ENCODE results near the gene UBE2D4.
A peak's percentile ranks its signal among the peaks of the same experiment; 100 is the strongest.
"Not testable (repeated sequence)": the region's sequence is repeated elsewhere in the genome, so short reads cannot be mapped to it uniquely, and the experiment has no call there.

The UBE2D4 gene

DNA sequence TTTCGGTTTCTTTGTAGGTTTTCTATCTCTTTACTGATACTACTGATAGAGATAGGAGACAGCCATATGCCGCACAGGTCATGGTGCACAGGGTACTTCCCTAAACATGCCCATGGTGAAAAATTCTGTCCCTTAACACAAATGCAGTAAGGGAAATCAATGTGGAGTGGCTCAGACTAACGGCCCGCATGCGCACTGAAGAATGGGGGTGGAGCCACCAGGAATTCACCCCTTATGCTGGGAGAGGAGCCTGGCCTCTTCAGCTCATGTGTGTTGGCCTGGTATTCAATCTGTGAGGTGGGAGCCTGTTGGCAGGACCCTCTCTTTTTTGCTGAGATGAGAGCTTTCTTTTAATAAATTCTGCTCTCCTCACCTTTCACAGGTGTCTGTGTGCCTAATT, 11.4 kb upstream of the UBE2D4 start:
- no peak for DNase-seq

- no peak for DNase-seq
These were observed 10.3 kb upstream of the UBE2D4 start for GRCh38 chr7:43915907-43916306.

DNA sequence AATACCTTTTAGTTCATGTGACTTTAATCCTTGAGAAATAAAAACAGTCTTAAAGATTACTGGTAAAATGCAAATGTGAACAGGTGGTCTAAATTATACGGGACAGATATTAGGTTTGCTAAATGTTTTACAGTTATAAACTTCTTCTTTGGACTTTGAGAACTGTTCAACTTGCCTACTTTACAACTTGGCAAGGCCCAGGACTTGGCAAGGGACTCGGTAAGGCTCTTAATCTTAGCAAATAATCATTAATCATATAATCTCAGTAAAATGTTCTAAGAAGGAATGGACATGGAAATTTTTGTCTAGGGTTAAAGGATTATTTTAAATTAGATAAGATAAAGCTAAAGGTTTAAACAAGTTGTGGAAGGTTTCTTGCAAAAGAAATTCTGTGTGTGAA, 4.8 kb upstream of the UBE2D4 start:
- DNase-seq: no peak

DNA sequence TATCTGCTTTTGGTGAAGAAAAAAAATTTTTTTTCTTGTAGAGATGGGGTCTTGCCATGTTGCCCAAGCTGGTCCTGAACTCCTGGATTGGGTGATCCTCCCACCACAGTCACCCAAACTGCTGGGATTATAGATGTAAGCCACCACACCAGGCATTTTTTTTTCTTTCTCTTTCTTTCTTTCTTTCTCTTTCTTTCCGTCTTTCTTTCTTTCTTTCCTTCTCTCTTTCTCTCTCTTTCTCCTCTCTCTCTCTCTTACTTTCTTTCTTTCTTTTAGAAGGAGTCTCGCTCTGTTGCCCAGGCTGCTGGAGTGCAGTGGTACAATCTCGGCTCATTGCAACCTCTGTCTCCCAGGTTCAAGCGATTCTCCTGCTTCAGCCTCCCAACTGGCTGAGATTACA, 3.5 kb upstream of the UBE2D4 start:
- no peak for DNase-seq

DNA sequence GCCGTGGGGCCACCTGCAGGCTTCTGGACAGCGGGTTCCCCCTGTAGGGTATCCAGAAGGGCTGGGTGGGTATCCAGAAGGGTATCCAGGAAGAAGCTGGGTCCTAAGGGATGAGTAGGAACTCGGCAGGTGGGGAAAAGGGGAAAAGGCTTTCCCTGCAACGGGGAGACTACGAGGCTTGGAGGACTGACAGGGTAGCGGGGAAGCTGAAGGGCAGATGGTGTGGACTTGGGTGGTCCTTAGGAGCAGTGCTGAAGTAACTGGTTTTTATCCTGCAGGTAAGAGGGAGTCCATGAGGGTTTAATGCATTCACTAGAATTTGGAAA, 525 bp downstream of the UBE2D4 start:
- no peak for DNase-seq

DNA sequence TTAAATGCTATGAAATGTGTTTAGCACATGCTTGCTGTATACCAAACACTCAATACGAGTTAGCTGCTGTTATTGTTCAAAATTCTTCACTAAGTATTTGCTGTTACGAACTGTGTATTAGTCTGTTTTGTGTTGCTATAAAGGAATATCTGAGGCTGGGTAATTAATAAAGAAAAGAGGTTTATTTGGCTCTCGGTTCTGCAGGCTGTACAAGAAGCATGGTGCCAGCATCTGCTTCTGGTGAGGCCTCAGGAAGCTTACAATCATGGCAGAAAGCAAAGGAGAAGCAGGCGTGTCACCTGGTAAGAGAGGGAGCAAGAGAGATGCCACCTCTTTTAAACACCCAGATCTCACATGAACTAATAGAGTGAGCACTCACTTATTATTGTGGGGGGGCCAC, 1.6 kb downstream of the UBE2D4 start:
- no peak for DNase-seq

DNA sequence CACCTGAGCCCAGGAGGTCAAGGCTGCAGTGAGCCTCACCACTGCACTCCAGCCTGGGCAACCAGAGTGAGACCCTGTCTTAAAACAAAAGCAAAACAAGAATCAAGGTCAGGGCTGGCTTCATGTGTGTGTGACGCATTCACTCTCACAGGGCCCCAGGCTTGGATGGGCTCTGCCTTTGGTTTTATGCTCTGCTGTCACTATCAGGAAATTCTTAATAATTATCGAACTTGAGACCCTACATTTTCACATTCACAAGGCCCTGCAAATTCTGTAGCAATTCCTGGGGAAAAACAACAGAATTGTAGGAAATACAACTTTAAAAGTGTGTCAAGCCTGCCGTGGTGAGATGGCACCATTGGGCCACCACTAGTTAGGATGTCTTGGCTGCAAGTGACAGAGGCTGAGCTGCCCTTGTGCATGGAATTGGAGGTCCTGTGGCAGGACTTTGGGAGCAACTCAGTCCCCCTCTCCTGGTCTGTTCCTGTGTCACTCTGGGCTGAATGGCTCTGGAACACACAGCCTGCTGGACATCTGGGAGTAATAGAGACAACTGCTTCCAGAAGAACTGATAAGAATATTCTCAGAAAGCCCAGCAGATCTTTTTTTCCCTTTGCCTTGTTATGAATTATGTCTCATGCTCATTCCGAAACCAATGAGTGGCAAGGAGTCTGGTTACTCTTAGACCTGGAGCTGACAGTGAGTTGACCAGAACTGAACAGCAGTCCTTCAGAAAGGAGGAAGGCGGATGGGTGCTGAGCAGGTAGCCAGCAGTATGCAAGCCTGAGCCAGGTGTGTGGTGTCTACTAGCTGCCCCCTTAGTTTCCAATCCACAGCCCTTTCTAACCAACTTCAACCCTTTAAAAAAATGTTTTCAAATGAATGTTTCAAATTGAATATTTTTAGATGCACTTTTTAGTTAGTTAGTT, 3.6 kb downstream of the UBE2D4 start:
- no peak for DNase-seq

DNA sequence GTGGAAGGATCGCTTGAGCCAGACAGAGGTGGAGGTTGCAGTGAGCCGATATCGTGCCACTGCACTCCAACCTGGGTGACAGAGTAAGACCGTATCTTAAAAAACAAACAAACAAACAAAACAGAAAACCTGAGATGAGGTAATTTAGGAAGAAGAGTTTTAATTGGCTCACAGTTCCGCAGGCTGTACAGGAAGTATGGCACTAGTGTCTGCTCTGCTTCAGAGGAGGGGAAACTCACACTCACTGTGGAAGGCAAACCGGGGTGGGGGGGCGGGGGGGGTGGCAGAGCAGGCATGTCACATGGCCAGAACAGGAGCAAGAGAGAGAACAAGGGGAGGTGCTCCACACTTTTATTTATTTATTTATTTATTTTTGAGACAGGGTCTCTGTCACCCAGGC, 5.1 kb downstream of the UBE2D4 start:
- DNase-seq: no peak

DNA sequence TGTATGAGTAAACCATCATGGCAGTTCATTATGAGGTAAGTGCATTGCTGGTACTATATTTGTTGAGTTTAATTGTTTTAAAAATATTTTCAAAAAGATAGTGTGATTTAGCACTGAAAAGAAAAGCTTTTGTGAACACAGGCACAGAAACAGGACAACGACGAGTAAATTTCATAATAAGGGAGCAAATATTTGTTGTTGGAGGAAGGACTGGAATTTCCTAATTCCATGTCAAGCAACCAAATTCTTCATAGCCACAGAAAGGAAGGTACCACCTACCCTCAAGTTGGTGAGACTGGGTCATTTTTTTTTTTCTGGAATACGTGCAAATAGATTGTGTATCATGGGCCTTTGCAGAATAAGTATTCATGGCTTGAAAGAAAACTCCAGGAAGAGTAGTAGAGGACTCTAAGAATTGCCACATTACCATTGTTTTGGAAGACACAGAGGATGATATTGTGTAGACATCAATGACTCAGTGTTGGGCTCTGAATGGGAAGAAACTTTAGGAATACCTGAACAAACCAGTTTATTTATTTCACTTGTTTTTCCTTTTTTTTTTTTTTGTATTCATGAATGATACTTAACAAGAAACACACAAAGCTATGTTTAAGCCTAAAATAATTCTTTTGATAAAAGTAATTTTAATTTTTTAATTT, 7.8 kb downstream of the UBE2D4 start:
- DNase-seq: no peak

DNA sequence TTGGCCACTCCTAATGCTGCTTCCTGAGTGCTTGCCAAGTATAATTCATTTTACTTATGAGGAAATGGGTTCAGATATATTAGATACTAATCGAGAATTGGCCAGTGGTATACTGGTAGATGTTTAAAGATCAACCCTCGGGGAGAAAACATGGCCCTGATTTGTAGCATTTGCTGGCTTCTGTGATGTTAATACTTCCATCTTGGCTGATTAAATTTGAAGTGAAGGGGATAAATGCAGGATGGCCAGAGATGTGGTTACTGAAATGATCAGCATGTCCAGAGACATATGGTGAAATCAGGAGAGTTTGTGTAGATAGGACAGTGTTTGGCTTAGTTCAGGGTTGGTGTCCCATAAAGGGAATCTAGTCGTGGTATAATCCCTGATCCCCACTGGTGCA, 11.2 kb downstream of the UBE2D4 start:
- no peak for DNase-seq

DNA sequence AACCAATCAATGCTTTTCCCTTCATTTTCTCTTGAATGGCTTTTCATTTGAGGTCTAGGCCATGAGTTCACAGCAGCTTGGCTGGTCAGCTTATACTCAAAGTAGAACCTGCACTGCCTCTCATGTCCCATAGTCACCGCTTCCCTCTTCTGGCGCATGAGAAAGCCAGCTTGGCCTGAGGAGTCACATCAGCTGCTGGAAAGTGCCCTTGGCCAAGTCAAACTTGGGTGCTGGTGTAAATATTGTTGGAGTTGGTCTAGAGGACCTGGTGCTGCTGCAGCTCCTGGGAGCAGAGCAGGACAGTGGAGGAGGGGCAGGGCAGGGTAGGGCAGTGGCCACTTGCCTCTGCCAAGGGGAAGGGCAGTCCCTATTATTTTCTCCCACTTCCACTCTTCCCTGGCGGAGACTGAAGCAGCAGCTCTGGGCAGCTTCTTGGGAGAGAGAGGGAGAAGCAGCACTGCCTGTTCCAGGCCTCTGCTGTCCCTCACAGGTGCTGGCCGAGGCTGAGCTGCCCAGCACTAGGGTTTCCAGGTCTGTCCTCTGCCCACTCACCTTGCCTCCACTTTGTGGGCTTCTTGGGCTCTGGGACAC, 12.8 kb downstream of the UBE2D4 start:
- no peak for DNase-seq

- DNase-seq: no peak
These were observed 16.0 kb downstream of the UBE2D4 start for GRCh38 chr7:43942250-43942649.

DNA sequence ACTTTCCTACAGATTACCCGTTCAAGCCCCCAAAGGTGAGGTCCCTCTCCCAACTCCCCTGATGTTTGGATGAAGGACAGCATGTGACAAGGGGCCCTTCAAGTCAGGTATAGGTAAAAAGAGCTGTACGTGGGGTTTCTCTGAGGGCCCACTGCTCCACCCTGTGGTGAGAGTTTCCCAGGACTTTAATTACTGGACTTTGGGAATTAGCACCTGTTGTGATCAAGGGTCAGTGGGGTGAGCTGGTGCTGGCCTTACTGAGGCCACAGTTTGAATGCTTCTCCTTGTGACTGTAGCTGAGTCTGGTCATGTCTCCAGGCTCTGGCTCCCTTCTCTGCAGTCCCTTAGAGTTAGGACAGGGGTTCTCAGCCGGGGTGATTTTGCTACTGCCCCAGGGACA, 16.8 kb downstream of the UBE2D4 start:
- no peak for DNase-seq

DNA sequence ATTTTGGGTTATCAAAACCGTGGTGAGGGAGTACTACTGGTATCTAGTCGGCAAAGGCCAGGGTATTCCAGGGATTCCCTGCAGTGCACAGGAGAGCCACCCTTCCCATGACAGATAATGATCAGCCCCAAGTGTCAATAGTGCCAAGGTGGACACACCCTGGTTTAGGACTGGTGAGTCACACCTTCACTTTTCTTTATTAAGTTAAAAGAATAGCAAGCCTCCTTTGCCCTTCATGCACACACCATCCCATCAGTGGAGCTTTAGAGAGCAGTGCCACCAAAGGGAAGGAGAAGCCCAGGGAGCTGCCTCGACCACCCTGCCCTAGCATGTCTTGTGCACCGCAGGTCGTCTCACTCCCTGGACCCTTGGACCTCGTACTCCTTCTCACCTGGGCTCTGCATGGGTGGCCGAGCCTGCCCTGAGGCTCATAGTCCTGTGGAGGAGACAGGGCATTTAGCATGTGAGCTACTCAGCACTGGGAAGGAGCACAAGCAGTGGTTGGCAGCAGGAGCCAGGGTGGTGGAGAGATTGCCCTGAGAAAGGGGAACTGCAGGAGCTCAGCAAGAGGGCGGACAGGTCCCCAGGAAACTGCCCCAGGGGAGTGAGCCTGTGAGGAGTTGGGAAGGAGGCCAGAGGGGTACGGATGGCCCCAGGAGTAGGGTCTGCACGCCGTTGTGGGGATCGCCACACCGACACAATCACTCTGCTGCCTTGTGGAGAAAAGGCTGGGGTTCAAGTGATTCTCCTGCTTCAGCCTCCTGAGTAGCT, 17.4 kb downstream of the UBE2D4 start:
- DNase-seq: no peak

DNA sequence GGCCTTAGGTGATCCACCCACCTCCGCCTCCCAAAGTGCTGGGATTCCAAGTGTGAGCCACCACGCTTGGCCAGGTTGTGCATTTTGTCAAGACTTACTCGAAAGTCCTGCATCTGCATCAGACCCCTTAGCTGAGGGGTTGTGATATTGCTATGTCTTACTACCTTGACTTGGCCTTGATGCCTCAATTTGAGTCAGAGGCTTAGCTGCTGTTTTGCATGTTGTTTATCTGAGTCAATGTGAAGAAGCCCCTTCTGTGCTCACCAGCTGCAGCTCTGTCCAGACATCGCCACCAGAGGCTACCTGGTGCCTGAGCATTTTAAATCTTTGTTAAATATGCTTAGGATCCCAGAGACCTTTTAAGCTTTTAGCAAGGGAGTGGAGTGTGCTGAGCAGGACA, 18.1 kb downstream of the UBE2D4 start:
- DNase-seq: no peak

DNA sequence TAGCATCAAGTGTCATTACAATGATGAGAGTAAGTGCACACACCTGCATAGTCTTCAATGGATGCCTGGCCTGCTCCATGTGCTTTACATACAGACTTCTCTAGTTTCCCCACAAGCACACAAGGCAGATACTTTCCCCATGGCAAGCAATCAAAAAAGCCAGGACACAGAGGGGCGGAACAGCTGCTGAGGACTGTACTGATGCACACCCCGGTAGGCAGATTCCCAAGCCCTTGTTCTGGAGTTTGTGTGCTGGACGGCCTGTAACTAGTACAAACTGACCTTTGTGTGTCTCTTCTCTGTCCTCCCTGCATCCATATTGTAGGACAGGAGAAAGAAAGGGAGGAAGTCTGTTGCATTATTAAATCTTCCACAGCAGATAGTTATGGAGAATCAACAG, 25.8 kb downstream of the UBE2D4 start:
- no peak for DNase-seq

DNA sequence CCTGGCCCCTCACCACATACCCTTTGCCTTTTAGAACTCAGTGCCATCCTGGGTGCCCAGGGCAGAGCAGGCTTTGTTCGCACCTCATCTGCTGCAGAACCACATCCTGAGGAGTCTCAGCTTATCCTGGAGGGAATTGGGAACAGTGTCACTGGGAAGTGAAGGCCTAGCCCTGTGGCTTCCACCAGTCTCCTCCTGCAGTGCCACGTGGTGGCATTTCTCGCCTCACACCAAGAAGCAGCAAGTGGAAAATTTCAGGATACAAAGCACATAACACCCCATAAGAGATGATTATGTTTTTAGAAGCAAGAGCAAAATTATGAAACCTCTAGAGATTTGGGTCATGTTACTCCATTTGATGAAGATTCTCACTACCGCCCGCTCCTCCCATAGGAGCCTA, 26.8 kb downstream of the UBE2D4 start:
- DNase-seq: no peak

GRCh38 chr7:43954524-43955228, 28.4 kb downstream of the UBE2D4 start:
- peak; percentile 5 for DNase-seq

- no peak for DNase-seq
These were observed 29.8 kb downstream of the UBE2D4 start for GRCh38 chr7:43956027-43956426.

DNA sequence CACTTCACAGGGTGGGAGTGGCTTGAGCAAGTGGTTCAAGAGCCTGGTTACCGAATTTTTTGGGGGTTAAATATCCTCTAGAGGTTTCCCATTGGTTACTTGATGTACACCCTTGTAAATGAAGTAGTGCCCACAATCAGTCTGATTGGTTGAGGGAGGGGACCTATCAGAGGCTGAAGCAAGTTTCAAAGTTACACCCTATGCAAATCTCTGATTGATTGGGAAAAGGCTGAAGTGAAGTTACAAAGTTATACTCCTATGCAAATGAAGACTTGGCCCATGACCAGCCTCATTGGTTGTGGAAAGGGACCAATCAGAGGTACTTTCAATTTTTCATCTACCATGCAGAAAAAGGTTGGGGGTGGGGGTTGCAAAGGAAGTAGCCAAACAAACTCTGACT, 34.7 kb downstream of the UBE2D4 start:
- DNase-seq: no peak

DNA sequence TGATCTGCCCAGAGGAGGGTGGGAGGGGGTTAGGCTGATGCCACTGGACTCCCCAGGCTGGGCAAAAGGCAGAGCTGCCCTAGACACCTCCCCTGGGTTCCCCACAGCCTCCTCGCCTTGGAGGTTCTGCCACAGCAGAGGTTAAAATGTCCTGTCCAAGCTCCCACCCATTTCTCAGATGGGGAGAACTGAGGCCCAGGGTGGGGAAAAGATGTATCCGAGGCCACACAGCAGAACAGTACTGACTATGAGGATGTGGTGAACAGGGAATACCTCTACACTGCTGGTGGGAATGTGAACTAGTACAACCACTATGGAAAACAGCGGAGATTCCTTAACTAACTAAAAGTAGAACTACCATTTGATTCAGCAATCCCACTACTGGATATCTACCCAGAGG, 40.2 kb downstream of the UBE2D4 start:
- not testable (repeated sequence) for DNase-seq

DNA sequence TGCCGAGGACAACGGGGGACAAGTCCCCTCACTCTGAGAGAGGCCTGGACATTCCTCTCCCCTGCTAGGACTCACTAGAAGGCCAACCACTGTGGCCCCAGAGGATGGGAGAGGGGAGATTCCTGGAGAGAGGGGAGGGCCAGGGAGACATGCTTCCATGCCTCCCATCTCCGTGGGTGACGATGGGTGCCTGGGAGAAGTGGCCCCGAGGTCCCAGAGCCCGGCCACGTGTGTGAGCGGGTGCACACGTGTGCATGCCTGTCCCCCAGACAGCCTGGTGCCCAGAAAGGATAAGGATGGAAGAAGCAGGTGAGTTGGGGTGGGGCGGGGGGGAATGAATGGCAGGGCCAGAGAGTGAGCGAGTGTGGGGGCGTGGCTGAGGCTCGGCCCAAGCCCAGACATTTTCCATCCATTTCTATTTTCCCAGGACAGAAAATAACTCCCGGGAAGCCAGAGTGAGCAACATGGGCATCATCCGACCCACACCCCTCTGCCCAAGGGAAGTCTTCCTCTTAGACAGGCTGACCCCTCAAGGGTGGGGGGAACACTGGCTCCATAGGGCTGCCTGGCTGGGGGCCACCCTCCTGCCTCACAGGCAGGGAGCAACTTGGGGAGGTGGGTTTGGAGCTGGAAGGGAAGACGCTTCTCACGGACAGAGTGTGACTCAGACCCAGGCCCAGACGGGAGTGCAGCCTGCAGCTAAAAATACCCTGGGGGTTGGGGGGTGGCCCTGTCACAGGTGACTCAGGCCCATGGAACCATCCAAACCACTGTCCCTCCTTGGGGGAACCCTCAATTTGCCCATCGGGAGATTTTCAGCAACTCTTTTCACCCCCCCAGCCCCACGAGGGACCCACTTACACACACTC, 42.2 kb downstream of the UBE2D4 start:
- DNase-seq: not testable (repeated sequence)
